IMR-90 (cell line): ENCODE measurements around the gene SP140. TPM values are rescaled to one million over a fixed set of nuclear protein-coding genes. Genes with fewer than 3 reads are reported as not detected.

Experiments used
- ATAC-seq: fragments of 200-7000 bp; cut with Tn5 transposase; 2 replicates; pipeline ENCODE4 v1.9.1; 2020; ENCODE audit warnings: low read depth, mild to moderate bottlenecking, moderate library complexity
- BruUV-seq: library from RNA; stranded (reverse); fragments of 400-500 nt; replicated peaks from 2 replicates; lab custom pipeline; 2021; lab: Mats Ljungman, UMichigan
- CTCF ChIA-PET: fragments of 300-600 bp; formaldehyde crosslinking; extraction: SDS; loops from one replicate; lab custom pipeline; 2021; ENCODE audit warnings: antibody characterized with exemption; lab: Yijun Ruan, JAX
- POLR2A ChIA-PET: fragments of 300-600 bp; sonication (Branson Sonifier 250); formaldehyde crosslinking; loops from one replicate; lab custom pipeline; 2022; ENCODE audit warnings: antibody characterized with exemption; ENCODE audit not compliant: unreplicated experiment; lab: Charles Lee
- DNase-seq: peaks from one replicate; pipeline ENCODE4 v3.0.0; 2013
- H2AFZ ChIP-seq: replicated peaks from 2 replicates; pipeline ENCODE3; 2013; ENCODE audit warnings: low read length, mild to moderate bottlenecking; ENCODE audit not compliant: poor library complexity
- H2AK5ac ChIP-seq: 2 replicates; pipeline ENCODE4 v1.6.1; 2013; ENCODE audit warnings: low read depth, low read length, inconsistent platforms
- H2AK9ac ChIP-seq: replicated peaks from 2 replicates; pipeline ENCODE3; 2013; ENCODE audit warnings: mild to moderate bottlenecking, low read depth, low read length, moderate library complexity; ENCODE audit not compliant: poor library complexity
- H2BK120ac ChIP-seq: 2 replicates; pipeline ENCODE4 v1.6.1; 2013; ENCODE audit warnings: low read depth, low read length, inconsistent platforms
- H2BK15ac ChIP-seq: 3 replicates; pipeline ENCODE4 v1.6.1; 2013; ENCODE audit warnings: low read depth, low read length, inconsistent platforms
- H2BK20ac ChIP-seq: 2 replicates; pipeline ENCODE4 v1.6.1; 2013; ENCODE audit warnings: low read depth, mild to moderate bottlenecking, inconsistent platforms, low read length, moderate library complexity
- H2BK5ac ChIP-seq: 2 replicates; pipeline ENCODE4 v1.6.1; 2013; ENCODE audit warnings: mild to moderate bottlenecking, low read depth, low read length, inconsistent platforms; ENCODE audit not compliant: poor library complexity, severe bottlenecking
- H3K14ac ChIP-seq: replicated peaks from 2 replicates; pipeline ENCODE4 v1.6.1; 2013; ENCODE audit warnings: low read depth, low read length, inconsistent platforms
- H3K18ac ChIP-seq: 2 replicates; pipeline ENCODE4 v1.6.1; 2013; ENCODE audit warnings: low read depth, low read length, control low read depth
- H3K23ac ChIP-seq: 2 replicates; pipeline ENCODE4 v1.6.1; 2013; ENCODE audit warnings: low read depth, low read length, inconsistent platforms
- H3K27ac ChIP-seq: 2 replicates; pipeline ENCODE4 v1.5.1; 2013; ENCODE audit warnings: mild to moderate bottlenecking, control low read depth, low read length; ENCODE audit not compliant: insufficient read depth
- H3K27me3 ChIP-seq: 2 replicates; pipeline ENCODE4 v1.6.1; 2013; ENCODE audit warnings: low read length; ENCODE audit not compliant: control insufficient read depth, insufficient read depth
- H3K36me3 ChIP-seq: 2 replicates; pipeline ENCODE4 v1.6.1; 2013; ENCODE audit warnings: low read length, mixed read lengths; ENCODE audit not compliant: control insufficient read depth, insufficient read depth
- H3K4ac ChIP-seq: 2 replicates; pipeline ENCODE4 v1.6.1; 2013; ENCODE audit warnings: low read depth, low read length, inconsistent platforms
- H3K4me1 ChIP-seq: 2 replicates; pipeline ENCODE4 v1.6.1; 2013; ENCODE audit warnings: low read length, mixed read lengths; ENCODE audit not compliant: control insufficient read depth, insufficient read depth
- H3K4me2 ChIP-seq: 2 replicates; pipeline ENCODE4 v1.6.1; 2013; ENCODE audit warnings: low read depth, mild to moderate bottlenecking, control low read depth, low read length, moderate library complexity
- H3K4me3 ChIP-seq: 2 replicates; pipeline ENCODE4 v1.5.1; 2013; ENCODE audit warnings: low read depth, mild to moderate bottlenecking, control low read depth, low read length, moderate library complexity; ENCODE audit not compliant: insufficient read depth
- H3K56ac ChIP-seq: 2 replicates; pipeline ENCODE4 v1.6.1; 2013; ENCODE audit warnings: low read length, inconsistent platforms; ENCODE audit not compliant: insufficient read depth; ENCODE audit errors: extremely low read depth
- H3K79me1 ChIP-seq, 2 experiments: 2 replicates each; pipeline ENCODE4 v1.6.1; 2013; ENCODE audit warnings: low read length in 2 of 2, inconsistent platforms in 1 of 2, low read depth in 1 of 2
- H3K9ac ChIP-seq: 2 replicates; pipeline ENCODE4 v1.6.1; 2013; ENCODE audit warnings: low read depth, low read length, control low read depth
- H3K9me1 ChIP-seq: 2 replicates; pipeline ENCODE4 v1.6.1; 2013; ENCODE audit warnings: low read length, inconsistent platforms; ENCODE audit not compliant: insufficient read depth
- H3K9me3 ChIP-seq: 2 replicates; pipeline ENCODE4 v1.6.1; 2013; ENCODE audit warnings: low read length; ENCODE audit not compliant: control insufficient read depth, insufficient read depth
- H4K20me1 ChIP-seq: 2 replicates; pipeline ENCODE4 v1.6.1; 2013; ENCODE audit warnings: low read length, inconsistent platforms; ENCODE audit not compliant: insufficient read depth
- H4K5ac ChIP-seq: 2 replicates; pipeline ENCODE4 v1.6.1; 2013; ENCODE audit warnings: mild to moderate bottlenecking, low read depth, low read length, control low read depth
- H4K8ac ChIP-seq, 2 experiments: 2 replicates each; pipeline ENCODE4 v1.6.1; 2013; ENCODE audit warnings: low read depth in 2 of 2, low read length in 2 of 2, control low read depth in 1 of 2, inconsistent platforms in 1 of 2
- H4K91ac ChIP-seq: 2 replicates; pipeline ENCODE4 v1.6.1; 2013; ENCODE audit warnings: low read depth, low read length, inconsistent platforms; ENCODE audit not compliant: insufficient read depth
- MAFK ChIP-seq: IDR thresholded peaks from 2 replicates; pipeline ENCODE4 v1.6.1; 2012; ENCODE audit warnings: low read depth, low read length, improper control_type of control experiment
- MAZ ChIP-seq: IDR thresholded peaks from 2 replicates; pipeline ENCODE4 v1.6.1; 2012; ENCODE audit warnings: low read depth, mild to moderate bottlenecking, low read length, improper control_type of control experiment, moderate library complexity, borderline replicate concordance
- MXI1 ChIP-seq: IDR thresholded peaks from 2 replicates; pipeline ENCODE4 v1.6.1; 2012; ENCODE audit warnings: low read depth, mild to moderate bottlenecking, low read length, moderate library complexity, borderline replicate concordance
- POLR2A ChIP-seq: IDR thresholded peaks from 2 replicates; pipeline ENCODE4 v1.6.1; 2012; ENCODE audit warnings: mild to moderate bottlenecking, low read depth, low read length
- RAD21 ChIP-seq: IDR thresholded peaks from 2 replicates; pipeline ENCODE4 v1.6.1; 2012; ENCODE audit warnings: low read length, improper control_type of control experiment
- RCOR1 ChIP-seq: IDR thresholded peaks from 2 replicates; pipeline ENCODE4 v1.6.1; 2012; ENCODE audit warnings: mild to moderate bottlenecking, low read length, improper control_type of control experiment; ENCODE audit not compliant: insufficient replicate concordance
- dilution Hi-C: fragments of 300-500 bp; cut with HindIII; formaldehyde crosslinking; loops from one replicate; pipeline ENCODE4 v1.14.3; 2018; ENCODE audit warnings: low sequenced_read_pairs; ENCODE audit not compliant: unreplicated experiment
- in situ Hi-C: fragments of 300-500 bp; cut with MboI; formaldehyde crosslinking; loops from 3 replicates; pipeline ENCODE4 v1.14.3; 2019; ENCODE audit warnings: low sequenced_read_pairs, inconsistent platforms, mixed read lengths
- intact Hi-C: fragments of 100-400 bp; cut with micrococcal nuclease; formaldehyde crosslinking; loops from 2 replicates; pipeline ENCODE4 v1.10.0; 2022
- polyA plus RNA-seq, 3 experiments: library from polyadenylated mRNA; depleted of rRNA; stranded (reverse); fragments of >200 nt; gene quantifications; 2 replicates each; pipeline ENCODE4 v1.2.3, GENCODE V29; 2012; ENCODE audit warnings: low replicate concordance in 1 of 3
- total RNA-seq: library from RNA; depleted of rRNA; stranded (reverse); fragments of >200 nt; gene quantifications from 2 replicates; pipeline ENCODE4 v1.2.3, GENCODE V29; 2012

The SP140 gene
- total and polyA plus RNA-seq, 2 of the 4 experiments (the other 2 are of a cell fraction), result 1.4 TPM

- dilution Hi-C loops (no loop called here), in situ Hi-C loops (no loop called here), intact Hi-C loops (no loop called here)
- no peak overlapping the region for H4K5ac ChIP-seq
- BruUV-seq, result no TSS peak
- H3K27ac ChIP-seq, result no peak overlapping the region
- no peak overlapping the region for H3K4ac ChIP-seq
- POLR2A ChIA-PET, result no interaction called here
- H2BK15ac ChIP-seq, result no peak overlapping the region
- TF ChIP-seq MXI1 (no peak), RCOR1 (no peak), MAZ (no peak), MAFK (no peak), RAD21 (no peak), POLR2A (no peak)
- no peak overlapping the region for H2AFZ ChIP-seq
- no peak overlapping the region for H2BK5ac ChIP-seq
- no peak overlapping the region for H3K14ac ChIP-seq
- CTCF ChIA-PET, result interaction anchor here (1.0 kb wide), 1 partner anchor 29 kb away, joined by 3 read pairs; no protein-coding TSS in a partner anchor
- H3K9me1 ChIP-seq, result no peaks in the 10 kb centered on the region; the same call in 1 of the 2 replicates
- no peaks in the 10 kb centered on the region; the same call in 1 of the 2 replicates for H4K20me1 ChIP-seq
- H3K4me1 ChIP-seq, result no peaks in the 10 kb centered on the region
- no peak overlapping the region for H2AK5ac ChIP-seq
- no peak overlapping the region for H2BK120ac ChIP-seq
- H3K36me3 ChIP-seq, result 0 out of 2 replicates have a peak, but pooled peaks cover 1% of the 10 kb centered on the region
- H3K9ac ChIP-seq, result no peak overlapping the region
- H3K9me3 ChIP-seq, result no peaks in the 10 kb centered on the region
- no peak overlapping the region for H4K91ac ChIP-seq
- no peaks in the 10 kb centered on the region for H3K27me3 ChIP-seq
- no peak overlapping the region for H3K4me3 ChIP-seq
- no peak for DNase-seq
- H2BK20ac ChIP-seq, result no peak overlapping the region
- H4K8ac ChIP-seq, result no peak overlapping the region
- no peak overlapping the region for H2AK9ac ChIP-seq
- ATAC-seq, result no peak
- no peak overlapping the region for H3K56ac ChIP-seq
- no peak overlapping the region for H3K18ac ChIP-seq
- no peak overlapping the region for H3K4me2 ChIP-seq
- no peak overlapping the region for H3K23ac ChIP-seq
- peaks cover 17 to 24% of the 10 kb centered on the region in 2 experiments for H3K79me1 ChIP-seq
Measured at GRCh38 chr2:230348787-230349186, 123.3 kb downstream of the SP140 start.
